Fibroblast of skin of scalp (primary cell): ENCODE data around the gene EGFR.
A peak's percentile ranks its signal among the peaks of the same experiment; 100 is the strongest.

Experiments
- DNase-seq: peaks from one replicate; pipeline ENCODE4 v3.0.0-alpha.2; 2013

The EGFR gene

GRCh38 chr7:55036950-55037736, 18.3 kb downstream of the EGFR start:
- DNase-seq, result no peak

GRCh38 chr7:55043691-55044370, 25.0 kb downstream of the EGFR start:
- no peak for DNase-seq

GRCh38 chr7:55044371-55044717, 25.5 kb downstream of the EGFR start:
- no peak for DNase-seq

DNA sequence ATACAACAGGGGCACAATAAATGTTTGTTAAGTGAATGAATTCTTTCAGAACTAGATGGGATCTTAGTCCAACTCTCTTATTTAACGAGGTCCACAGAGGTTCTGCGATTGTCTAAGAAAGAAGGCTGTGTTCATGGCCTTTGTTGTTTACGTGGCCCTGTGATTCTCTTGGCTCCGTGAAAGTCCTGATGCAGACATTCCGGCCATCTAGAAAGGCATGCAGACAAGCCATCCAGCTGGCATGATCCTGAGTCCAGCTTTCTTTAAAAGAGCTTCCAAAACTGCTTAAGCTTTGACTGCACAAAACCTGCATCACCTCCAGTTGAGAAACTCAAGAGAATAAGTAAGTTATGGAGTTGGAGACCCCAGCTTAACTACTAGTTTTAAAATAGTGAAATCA, 26.0 kb downstream of the EGFR start:
- no peak for DNase-seq

DNA sequence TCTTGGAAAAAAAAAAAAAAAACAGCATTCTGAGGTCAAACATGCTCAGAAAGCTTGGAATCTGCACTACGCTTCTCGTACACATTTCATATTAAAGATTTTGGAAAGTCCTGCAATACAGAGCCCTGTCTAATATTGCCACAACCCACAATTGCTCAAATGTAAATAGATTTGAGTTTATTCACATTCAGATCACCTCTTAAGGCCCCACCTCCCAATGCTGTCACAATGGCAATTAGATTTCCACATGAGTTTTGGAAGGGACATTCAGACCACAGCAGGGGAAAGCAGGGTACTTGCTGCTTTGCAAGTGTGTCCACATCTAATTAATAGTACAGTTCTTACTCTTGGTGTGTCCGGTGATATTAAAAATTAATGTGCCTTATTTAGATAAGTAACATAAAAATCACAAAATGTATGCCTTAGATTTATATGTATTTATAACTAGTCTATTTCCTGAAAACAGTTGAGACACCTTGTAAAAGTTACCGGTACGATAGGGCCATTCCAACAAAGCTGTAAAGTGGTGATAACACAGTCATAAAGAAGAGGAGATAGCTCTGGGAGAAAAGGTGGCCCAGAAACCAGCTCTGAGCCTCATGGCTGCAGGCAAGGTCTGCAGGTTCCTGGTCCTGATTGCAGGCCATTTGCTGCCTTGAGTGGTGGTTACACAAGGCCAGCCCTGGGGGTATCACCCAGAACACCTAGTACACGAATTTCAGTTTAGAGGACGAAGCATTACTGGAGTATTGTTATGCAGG, 27.9 kb downstream of the EGFR start:
- DNase-seq, result no peak

DNA sequence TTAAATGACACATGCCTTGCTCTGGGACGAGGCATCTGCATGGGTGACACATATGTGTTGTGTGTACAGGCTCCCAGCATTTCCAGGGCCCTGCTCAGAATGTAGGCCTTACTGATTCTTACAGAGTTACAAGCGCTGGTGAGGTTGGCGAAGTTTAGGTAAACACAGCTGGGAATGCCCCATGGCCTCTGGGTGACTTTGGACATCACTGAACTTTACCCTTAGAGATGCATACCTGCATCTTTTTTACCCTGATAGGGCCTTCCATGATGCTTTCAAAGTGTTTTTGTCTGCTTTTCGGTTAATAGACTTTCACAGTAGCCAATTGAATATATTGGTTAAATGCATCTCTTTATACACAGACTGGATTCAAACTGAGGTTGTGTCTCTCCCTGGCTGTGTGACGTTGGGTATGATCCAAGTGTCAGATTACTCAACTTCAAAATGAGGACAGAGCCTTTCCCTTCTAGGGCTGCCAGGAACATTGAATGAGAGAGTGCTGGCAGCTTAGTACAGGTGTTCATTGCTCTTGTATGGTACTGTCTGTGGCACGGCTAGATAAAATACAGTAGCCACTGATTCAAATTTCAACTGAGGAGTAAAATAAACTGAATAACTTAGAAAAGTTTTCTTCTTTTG, 29.5 kb downstream of the EGFR start:
- no peak for DNase-seq

DNA sequence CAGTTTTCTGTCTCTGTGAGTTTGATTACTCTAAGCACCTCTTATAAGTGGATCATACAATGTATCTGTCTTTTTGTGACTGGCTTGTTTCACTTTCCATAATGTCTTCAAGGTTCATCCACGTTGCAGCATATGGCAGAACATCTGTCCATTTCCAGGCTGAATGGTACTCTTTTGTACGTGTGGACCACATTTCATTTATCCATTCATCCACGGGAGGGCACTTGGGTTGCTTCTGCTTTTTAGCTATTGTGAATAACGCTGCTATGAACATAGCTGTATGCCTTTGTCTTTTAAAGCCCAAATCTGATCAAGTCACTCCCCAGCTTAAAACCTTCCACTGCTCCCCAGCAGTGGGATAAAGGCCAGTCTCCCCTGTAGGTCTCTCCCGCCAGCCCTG, 31.5 kb downstream of the EGFR start:
- peak; percentile 63 for DNase-seq

DNA sequence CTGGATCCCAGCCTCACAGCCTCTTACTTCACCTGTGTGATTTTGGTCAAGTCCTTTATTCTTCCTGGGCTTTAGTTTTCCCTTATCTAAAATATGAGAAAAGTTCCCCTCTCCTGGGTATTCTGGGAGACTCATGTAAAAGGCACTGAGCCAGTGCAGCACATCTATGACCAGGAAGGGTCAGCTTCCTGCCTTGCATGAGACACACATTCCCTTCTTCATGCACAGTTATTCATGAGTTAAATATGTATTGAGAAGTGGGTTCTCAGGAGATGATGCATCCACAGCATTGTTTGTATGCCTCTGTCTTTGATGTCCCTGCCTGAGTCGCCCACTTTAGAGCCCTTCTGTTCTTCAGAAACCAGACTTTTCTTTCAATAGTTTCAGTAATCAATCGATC, 33.3 kb downstream of the EGFR start:
- DNase-seq, result peak; percentile 85

- DNase-seq, result peak; percentile 67
These were observed 34.1 kb downstream of the EGFR start for GRCh38 chr7:55052741-55053427.

- peak; percentile 48 for DNase-seq
These were observed 35.1 kb downstream of the EGFR start for GRCh38 chr7:55053651-55054571.

GRCh38 chr7:55054758-55055157, 35.9 kb downstream of the EGFR start:
- DNase-seq, result no peak

DNA sequence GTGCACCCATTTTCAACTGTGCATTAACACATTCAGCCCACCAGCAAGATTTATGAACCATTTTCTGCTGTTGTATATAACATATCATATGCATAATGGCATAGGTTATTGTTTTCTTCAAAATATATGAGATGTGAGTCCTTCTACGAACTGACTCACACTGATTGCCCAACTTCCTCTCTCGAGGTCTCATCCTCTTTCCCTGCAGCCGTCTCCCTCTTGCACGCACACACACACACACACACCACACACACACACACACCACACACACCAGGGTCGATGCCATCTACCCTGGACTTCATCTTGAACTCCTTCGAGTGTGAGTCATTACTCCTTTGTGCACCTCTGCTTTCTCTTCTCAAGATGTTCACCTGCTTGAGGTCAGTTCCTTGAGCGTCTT, 36.7 kb downstream of the EGFR start:
- DNase-seq, result peak; percentile 70

GRCh38 chr7:55056068-55056467, 37.3 kb downstream of the EGFR start:
- DNase-seq, result no peak

GRCh38 chr7:55056577-55057480, 38.0 kb downstream of the EGFR start:
- peak; percentile 79 for DNase-seq

DNA sequence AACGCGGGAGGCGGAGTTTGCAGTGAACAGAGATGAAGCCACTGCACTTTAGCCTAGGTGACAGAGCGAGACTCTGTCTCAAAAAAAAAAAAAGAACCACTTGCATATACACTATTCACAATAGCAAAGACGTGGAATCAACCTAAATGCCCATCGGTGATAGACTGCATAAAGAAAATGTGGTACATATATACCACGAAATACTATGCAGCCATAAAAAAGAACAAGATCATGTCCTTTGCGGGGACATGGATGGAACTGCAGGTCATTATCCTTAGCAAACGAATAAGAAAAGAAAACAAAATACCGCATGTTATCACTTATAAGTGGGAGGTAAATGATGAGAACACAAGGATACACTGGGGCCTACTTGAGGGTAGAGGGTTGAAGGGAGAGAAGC, 39.5 kb downstream of the EGFR start:
- DNase-seq, result no peak

DNA sequence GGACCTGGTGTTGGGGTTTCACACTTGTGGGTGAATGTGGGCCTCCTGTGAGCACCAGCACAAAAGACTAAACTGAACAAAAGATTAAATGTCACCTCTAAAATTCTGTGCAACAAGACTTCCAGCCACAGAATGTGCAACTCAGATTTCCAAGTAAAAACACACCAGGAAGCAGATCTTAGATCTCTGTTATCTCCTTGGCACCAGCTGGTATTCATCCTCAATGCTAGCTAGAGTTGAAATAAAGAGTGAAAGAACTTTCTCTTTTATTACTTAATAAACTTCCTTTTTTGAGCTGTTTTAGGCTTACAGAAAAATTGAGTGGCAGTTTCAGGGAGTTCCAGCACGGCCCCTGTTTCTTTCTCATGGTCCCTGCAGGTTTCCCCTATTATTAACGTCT, 40.2 kb downstream of the EGFR start:
- DNase-seq, result no peak

DNA sequence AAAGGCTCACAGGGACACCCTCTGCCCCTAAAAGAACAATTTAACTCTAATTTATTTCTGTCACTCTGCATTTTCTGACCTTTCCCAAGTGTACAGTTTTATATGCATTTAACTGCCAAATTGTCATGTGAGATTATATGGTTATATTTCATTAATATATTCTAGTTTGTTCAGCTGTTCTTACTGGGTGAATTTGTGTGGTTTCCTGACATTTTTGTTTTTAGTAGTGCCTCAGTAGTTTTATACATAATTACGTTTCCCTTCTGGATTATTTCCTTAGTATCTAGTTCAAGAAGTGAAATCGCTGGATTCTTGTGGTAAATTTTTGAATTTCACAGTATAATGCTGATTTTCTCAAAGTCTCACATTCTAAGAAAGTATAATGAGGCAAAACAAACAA, 41.3 kb downstream of the EGFR start:
- no peak for DNase-seq

DNA sequence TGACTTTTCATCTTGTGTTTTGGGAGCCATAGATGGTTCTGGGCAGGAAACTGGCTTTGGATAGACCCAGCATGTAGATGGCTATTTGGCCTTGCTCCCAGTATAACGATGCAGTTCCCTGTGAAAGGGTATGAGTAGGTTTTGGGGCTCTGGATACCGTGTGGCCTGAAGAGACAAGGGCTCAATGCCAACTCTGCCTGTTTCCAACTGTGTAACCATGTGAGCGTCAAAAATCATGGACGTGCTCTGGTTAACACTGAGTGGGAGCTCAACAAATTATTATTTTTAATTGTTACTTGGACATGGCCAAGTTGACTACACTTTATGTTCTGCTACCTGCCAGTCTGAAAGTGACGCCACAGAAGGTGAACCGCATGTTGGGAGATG, 41.8 kb downstream of the EGFR start:
- no peak for DNase-seq

DNA sequence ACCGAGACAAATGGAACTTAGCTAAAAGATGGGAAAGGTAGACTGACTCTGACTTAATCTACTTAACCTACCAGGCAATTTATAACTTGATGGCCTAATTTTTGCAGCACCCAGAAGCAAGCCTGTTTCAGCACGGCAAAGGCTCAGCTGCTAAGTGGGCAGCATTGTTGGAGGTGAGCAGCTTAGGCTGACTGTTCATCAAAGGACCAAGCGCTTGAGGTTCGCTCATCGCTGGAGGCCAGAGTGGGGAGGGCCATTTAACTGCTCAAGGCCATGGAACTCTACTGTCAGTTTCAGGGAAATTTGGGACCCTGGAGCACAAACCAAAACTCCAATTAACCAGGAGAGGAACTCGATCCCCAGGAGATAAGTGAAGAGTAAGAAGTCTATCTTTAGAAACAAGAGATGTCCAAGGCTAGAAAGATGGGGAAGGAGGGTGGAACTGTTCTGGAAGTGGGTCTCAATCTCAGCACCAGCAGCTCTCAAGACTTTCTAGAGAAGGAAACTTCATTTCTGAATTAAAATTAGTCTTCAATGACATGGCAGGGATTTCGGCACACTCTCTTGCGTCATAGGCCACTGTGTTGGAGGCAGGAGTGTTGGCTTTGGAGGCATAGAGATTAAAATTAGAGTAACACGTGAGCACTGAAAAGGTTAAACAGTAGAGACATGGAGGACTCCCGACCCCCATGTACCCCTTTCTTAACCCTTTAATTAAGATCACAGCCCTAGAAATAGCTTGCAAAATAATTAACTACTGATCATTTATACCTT, 43.1 kb downstream of the EGFR start:
- DNase-seq, result no peak

GRCh38 chr7:55063061-55063460, 44.2 kb downstream of the EGFR start:
- no peak for DNase-seq
